Heart left ventricle (tissue), 13 donors: ENCODE data around the gene KLHL18.

Source experiments
- CTCF ChIP-seq, 12 donors: fragments of 200-600 bp; sonication (generic) in 4 of 12; IDR thresholded peaks; one replicate each; pipeline versions ENCODE4 v1.5.0 to v1.8.0; 2018 to 2022; ENCODE audit warnings: antibody characterized with exemption in 12 of 12, mild to moderate bottlenecking in 5 of 12
- POLR2A ChIP-seq, 2 donors: fragments of 450-650 bp; IDR thresholded peaks; one replicate each; pipeline ENCODE4 v1.6.1; 2017; ENCODE audit warnings: antibody characterized with exemption in 2 of 2, mild to moderate bottlenecking in 2 of 2, moderate library complexity in 2 of 2
- donor health status: ischemic (EF 13 %, LVEDD 7.1; RV severe dilation, severe dysfunction).
- donor health status: DM: no; HTN: yes; CAD: no.
- donor health status: DM: no; HTN: no; CAD: no.
- donor health status: ischemic (EF 25% LVEDD 6.9; RV normal size, moderate dysfunction).
- donor health status: ischemic (EF 25% LVEDD 5.7; RV mildly dilated, moderate dysfunction).
- donor health status: ischemic (EF 35%, LVEDD 5.7; RV mildly dilated, moderate dysfunction).
- donor health status: nonischemic (EF 11% LVEDD 7.7; RV severe dilation, severe dysfunction).
- donor health status: DM: yes; HTN: yes; CAD: no.
- donor health status: PGD.
- donor health status: ischemic (EF 29% LVEDD 5.4; RV normal size, mild dysfunction).
- donor health status: nonischemic (EF 23%, LVEDD 6.1; RV moderate dilation, normal function).

GRCh38 chr3:47379411-47379899 lies 96.7 kb downstream of the KLHL18 start:
- TF ChIP-seq CTCF (IDR thresholded peaks at IDR 0.05) (no peak), POLR2A (IDR thresholded peaks at IDR 0.05) (no peak)
